A549 (cell line): ENCODE measurements around the gene OOSP1. TPM values are rescaled to one million over a fixed set of nuclear protein-coding genes. Genes with fewer than 3 reads are reported as not detected.

Source experiments
- ATAC-seq, 2 experiments: fragments of 200-7000 bp in 1 of 2; fragments of >200 bp in 1 of 2; cut with Nextera tagmentation in 1 of 2; cut with Tn5 transposase in 1 of 2; 3 replicates each; pipeline versions ENCODE4 v1.8.0 to v1.9.1; 2018 to 2020; ENCODE audit warnings: mild to moderate bottlenecking in 1 of 2, moderate library complexity in 1 of 2
- CTCF ChIA-PET: fragments of 300-600 bp; sonication (Branson Sonifier 250); formaldehyde crosslinking; extraction: SDS; loops from one replicate; lab custom pipeline; 2021; ENCODE audit warnings: antibody characterized with exemption, inconsistent platforms; lab: Yijun Ruan, JAX
- POLR2A ChIA-PET: fragments of 350-600 bp; formaldehyde crosslinking; extraction: SDS; loops from one replicate; lab custom pipeline; 2021; ENCODE audit warnings: antibody characterized with exemption, inconsistent platforms; lab: Yijun Ruan, JAX
- DNase-seq, 2 experiments: peaks; one replicate each; pipeline versions ENCODE4 v3.0.0 to v3.0.0-alpha.2; 2011 to 2016; ENCODE audit warnings: low read depth in 1 of 2, low spot score in 1 of 2
- FAIRE-seq: peaks from 2 replicates; lab custom pipeline; 2011; peaks lifted over from hg19 to GRCh38; lab: Jason Lieb, UNC
- H3K27ac ChIP-seq, 2 experiments: fragments of >200 bp; sonication (Bioruptor Twin); formaldehyde crosslinking; 3 replicates each; pipeline ENCODE4 v1.5.1; 2016 to 2017
- H3K4me1 ChIP-seq: fragments of >200 bp; sonication (Bioruptor Twin); formaldehyde crosslinking; 3 replicates; pipeline ENCODE4 v1.6.1; 2016
- H3K4me2 ChIP-seq: fragments of >200 bp; sonication (Bioruptor Twin); formaldehyde crosslinking; 3 replicates; pipeline ENCODE4 v1.6.1; 2016
- H3K4me3 ChIP-seq: fragments of >200 bp; sonication (Bioruptor Twin); formaldehyde crosslinking; 3 replicates; pipeline ENCODE4 v1.5.1; 2016
- H3K9me3 ChIP-seq: fragments of >200 bp; sonication (Bioruptor Twin); formaldehyde crosslinking; 3 replicates; pipeline ENCODE4 v1.6.1; 2016
- CBX2 ChIP-seq: fragments of 200-600 bp; sonication (generic); IDR thresholded peaks from 2 replicates; pipeline ENCODE4 v1.6.1; 2016; ENCODE audit warnings: low read depth, mild to moderate bottlenecking, borderline replicate concordance
- CBX8 ChIP-seq: fragments of 200-600 bp; sonication (generic); IDR thresholded peaks from 2 replicates; pipeline ENCODE4 v1.6.1; 2016
- CHD2 ChIP-seq: fragments of 150-350 bp; IDR thresholded peaks from 2 replicates; pipeline ENCODE4 v1.6.1; 2014; ENCODE audit warnings: low read length; ENCODE audit not compliant: partially characterized antibody
- CHD4 ChIP-seq: fragments of 200-600 bp; sonication (generic); IDR thresholded peaks from 2 replicates; pipeline ENCODE4 v1.6.1; 2016; ENCODE audit warnings: antibody characterized with exemption, mild to moderate bottlenecking, borderline replicate concordance
- EHF ChIP-seq: fragments of 250-450 bp; sonication (Bioruptor Pico); IDR thresholded peaks from 2 replicates; pipeline ENCODE4 v1.5.0; 2020; ENCODE audit warnings: mild to moderate bottlenecking
- EP300 ChIP-seq, 2 experiments: fragments of >200 bp; sonication (Bioruptor Twin); formaldehyde crosslinking; IDR thresholded peaks; 2 replicates in 1 of 2; 3 replicates in 1 of 2; pipeline ENCODE4 v1.6.1; 2016 to 2017
- ESRRA ChIP-seq: fragments of 150-350 bp; IDR thresholded peaks from 2 replicates; pipeline ENCODE4 v1.6.1; 2014; ENCODE audit warnings: mild to moderate bottlenecking, low read length, borderline replicate concordance
- FOSB ChIP-seq: fragments of 250-450 bp; sonication (Bioruptor Pico); IDR thresholded peaks from 2 replicates; pipeline ENCODE4 v1.5.0; 2020; ENCODE audit warnings: mild to moderate bottlenecking, moderate library complexity
- GATA3 ChIP-seq: IDR thresholded peaks from 2 replicates; pipeline ENCODE4 v1.6.1; 2012; ENCODE audit warnings: borderline replicate concordance
- HOXB5 ChIP-seq: fragments of 250-450 bp; sonication (Bioruptor Pico); IDR thresholded peaks from 2 replicates; pipeline ENCODE4 v1.5.0; 2020; ENCODE audit warnings: mild to moderate bottlenecking, moderate library complexity
- JUN ChIP-seq, 2 experiments: fragments of >200 bp; sonication (Bioruptor Twin); formaldehyde crosslinking; IDR thresholded peaks; 2 replicates in 1 of 2; 3 replicates in 1 of 2; pipeline ENCODE4 v1.6.1; 2016 to 2017
- JUNB ChIP-seq: fragments of >200 bp; sonication (Bioruptor Twin); formaldehyde crosslinking; IDR thresholded peaks from 2 replicates; pipeline ENCODE4 v1.6.1; 2016
- KDM1A ChIP-seq: fragments of 200-600 bp; sonication (generic); IDR thresholded peaks from 2 replicates; pipeline ENCODE4 v1.6.1; 2016; ENCODE audit warnings: low read depth, mild to moderate bottlenecking
- MAX ChIP-seq: IDR thresholded peaks from 2 replicates; pipeline ENCODE4 v1.6.1; 2012
- MAZ ChIP-seq: fragments of 150-350 bp; IDR thresholded peaks from 2 replicates; pipeline ENCODE4 v1.6.1; 2014; ENCODE audit warnings: antibody characterized with exemption, low read depth, low read length, borderline replicate concordance
- MYC ChIP-seq: IDR thresholded peaks from 2 replicates; pipeline ENCODE4 v1.6.1; 2012; ENCODE audit warnings: mild to moderate bottlenecking, inconsistent platforms, low read length, improper control_type of control experiment, borderline replicate concordance
- NR3C1 ChIP-seq: fragments of >200 bp; sonication (Bioruptor Twin); formaldehyde crosslinking; IDR thresholded peaks from 3 replicates; pipeline ENCODE4 v1.6.1; 2017
- PBX3 ChIP-seq: IDR thresholded peaks from 2 replicates; pipeline ENCODE4 v1.6.1; 2012
- POLR2A ChIP-seq: IDR thresholded peaks from 2 replicates; pipeline ENCODE4 v1.6.1; 2012; ENCODE audit warnings: mild to moderate bottlenecking, low read length
- RAD21 ChIP-seq, 2 experiments: fragments of >200 bp in 1 of 2; sonication (Bioruptor Twin) in 1 of 2; formaldehyde crosslinking in 1 of 2; IDR thresholded peaks in 1 of 2; conservative IDR thresholded peaks in 1 of 2; 2 replicates in 1 of 2; 3 replicates in 1 of 2; pipeline ENCODE4 v1.6.1; 2012 to 2018; ENCODE audit warnings: inconsistent platforms in 1 of 2
- RARB ChIP-seq: fragments of 250-450 bp; sonication (Bioruptor Pico); IDR thresholded peaks from 2 replicates; pipeline ENCODE4 v1.8.0; 2021; ENCODE audit warnings: mild to moderate bottlenecking, moderate library complexity
- RFX5 ChIP-seq: fragments of 450-650 bp; IDR thresholded peaks from 2 replicates; pipeline ENCODE4 v1.7.1; 2014; ENCODE audit warnings: antibody characterized with exemption, mild to moderate bottlenecking, moderate library complexity
- RNF2 ChIP-seq: fragments of 200-600 bp; sonication (generic); IDR thresholded peaks from 2 replicates; pipeline ENCODE4 v1.6.1; 2016; ENCODE audit warnings: low read depth, mild to moderate bottlenecking, antibody characterized with exemption, moderate library complexity, borderline replicate concordance
- USF2 ChIP-seq: fragments of 450-650 bp; IDR thresholded peaks from 2 replicates; pipeline ENCODE4 v1.6.1; 2014; ENCODE audit warnings: antibody characterized with exemption
- ZSCAN20 ChIP-seq: fragments of 250-450 bp; sonication (Bioruptor Pico); IDR thresholded peaks from 2 replicates; pipeline ENCODE4 v1.8.0; 2022; ENCODE audit warnings: mild to moderate bottlenecking, moderate library complexity
- WGBS: methylation state at CpG from one replicate; pipeline ENCODE4 v1.1.6; 2017; ENCODE audit errors: missing lambda C conversion rate; 5-methylcytosine and 5-hydroxymethylcytosine counted together
- polyA plus RNA-seq, 4 experiments: library from polyadenylated mRNA; depleted of rRNA in 3 of 4; stranded (reverse); fragments of >200 nt; fragmentation: RNase III in 1 of 4; extraction: RNeasy Plus Mini Kit Qiagen cat#74134 plus additional on column Dnase treatment in 1 of 4; gene quantifications; 2 replicates in 3 of 4; 3 replicates in 1 of 4; pipeline ENCODE4 v1.2.3, GENCODE V29; 2011 to 2017
- TF ChIP-seq, protein P1 (sequence below): fragments of 200-600 bp; sonication (generic); IDR thresholded peaks from 2 replicates; pipeline ENCODE4 v1.6.1; 2016; ENCODE audit warnings: antibody characterized with exemption, mild to moderate bottlenecking, moderate library complexity
- TF ChIP-seq, protein P2 (sequence below): fragments of 150-350 bp; IDR thresholded peaks from 2 replicates; pipeline ENCODE4 v1.6.1; 2014; ENCODE audit warnings: low read depth, mild to moderate bottlenecking, low read length

The OOSP1 gene
- polyA plus RNA-seq, 2 of the 4 experiments (the other 2 are of a cell fraction) = not detected

- TF ChIP-seq, protein P1, sequence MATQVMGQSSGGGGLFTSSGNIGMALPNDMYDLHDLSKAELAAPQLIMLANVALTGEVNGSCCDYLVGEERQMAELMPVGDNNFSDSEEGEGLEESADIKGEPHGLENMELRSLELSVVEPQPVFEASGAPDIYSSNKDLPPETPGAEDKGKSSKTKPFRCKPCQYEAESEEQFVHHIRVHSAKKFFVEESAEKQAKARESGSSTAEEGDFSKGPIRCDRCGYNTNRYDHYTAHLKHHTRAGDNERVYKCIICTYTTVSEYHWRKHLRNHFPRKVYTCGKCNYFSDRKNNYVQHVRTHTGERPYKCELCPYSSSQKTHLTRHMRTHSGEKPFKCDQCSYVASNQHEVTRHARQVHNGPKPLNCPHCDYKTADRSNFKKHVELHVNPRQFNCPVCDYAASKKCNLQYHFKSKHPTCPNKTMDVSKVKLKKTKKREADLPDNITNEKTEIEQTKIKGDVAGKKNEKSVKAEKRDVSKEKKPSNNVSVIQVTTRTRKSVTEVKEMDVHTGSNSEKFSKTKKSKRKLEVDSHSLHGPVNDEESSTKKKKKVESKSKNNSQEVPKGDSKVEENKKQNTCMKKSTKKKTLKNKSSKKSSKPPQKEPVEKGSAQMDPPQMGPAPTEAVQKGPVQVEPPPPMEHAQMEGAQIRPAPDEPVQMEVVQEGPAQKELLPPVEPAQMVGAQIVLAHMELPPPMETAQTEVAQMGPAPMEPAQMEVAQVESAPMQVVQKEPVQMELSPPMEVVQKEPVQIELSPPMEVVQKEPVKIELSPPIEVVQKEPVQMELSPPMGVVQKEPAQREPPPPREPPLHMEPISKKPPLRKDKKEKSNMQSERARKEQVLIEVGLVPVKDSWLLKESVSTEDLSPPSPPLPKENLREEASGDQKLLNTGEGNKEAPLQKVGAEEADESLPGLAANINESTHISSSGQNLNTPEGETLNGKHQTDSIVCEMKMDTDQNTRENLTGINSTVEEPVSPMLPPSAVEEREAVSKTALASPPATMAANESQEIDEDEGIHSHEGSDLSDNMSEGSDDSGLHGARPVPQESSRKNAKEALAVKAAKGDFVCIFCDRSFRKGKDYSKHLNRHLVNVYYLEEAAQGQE = no peak
- TF ChIP-seq CBX2 (no peak), PBX3 (no peak), RFX5 (no peak), FOSB (no peak), HOXB5 (CRISPR knock-in tag) (no peak), ZSCAN20 (CRISPR knock-in tag) (no peak), EP300 (IDR thresholded peaks at IDR 0.05) (no peak), POLR2A (no peak), JUN (IDR thresholded peaks at IDR 0.05) (no peak), NR3C1 (no peak), RARB (no peak), ESRRA (no peak), MYC (no peak), EHF (CRISPR knock-in tag) (no peak), CHD4 (no peak), RAD21 (conservative IDR thresholded peaks at IDR 0.05 in 1 of 2, IDR thresholded peaks at IDR 0.05 in 1 of 2) (no peak), USF2 (no peak), KDM1A (no peak)
- TF ChIP-seq, protein P2, sequence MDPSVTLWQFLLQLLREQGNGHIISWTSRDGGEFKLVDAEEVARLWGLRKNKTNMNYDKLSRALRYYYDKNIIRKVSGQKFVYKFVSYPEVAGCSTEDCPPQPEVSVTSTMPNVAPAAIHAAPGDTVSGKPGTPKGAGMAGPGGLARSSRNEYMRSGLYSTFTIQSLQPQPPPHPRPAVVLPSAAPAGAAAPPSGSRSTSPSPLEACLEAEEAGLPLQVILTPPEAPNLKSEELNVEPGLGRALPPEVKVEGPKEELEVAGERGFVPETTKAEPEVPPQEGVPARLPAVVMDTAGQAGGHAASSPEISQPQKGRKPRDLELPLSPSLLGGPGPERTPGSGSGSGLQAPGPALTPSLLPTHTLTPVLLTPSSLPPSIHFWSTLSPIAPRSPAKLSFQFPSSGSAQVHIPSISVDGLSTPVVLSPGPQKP = no peak
- CTCF ChIA-PET = no interaction called here
- Histone ChIP-seq H3K9me3 (no peaks in the 10 kb centered on the region), H3K27ac (no peak overlapping the region), H3K4me3 (no peak overlapping the region), H3K4me1 (no peaks in the 10 kb centered on the region), H3K4me2 (no peak overlapping the region)
- DNase-seq (no peak), ATAC-seq (no peak), FAIRE-seq (no peak)
- 56% methylated on average over 3 of the region's 3 CpGs for WGBS
- POLR2A ChIA-PET = no interaction called here
Measured at GRCh38 chr11:59938718-59939117, 486 bp downstream of the OOSP1 start.

- ATAC-seq (no peak), FAIRE-seq (no peak), DNase-seq (no peak)
- no peak overlapping the region for H3K4me2 ChIP-seq
- ChIA-PET POLR2A (no interaction called here), CTCF (no interaction called here)
- no peak for TF ChIP-seq NR3C1
- no peak for TF ChIP-seq CHD2
- no peak for TF ChIP-seq RNF2
- no peak for TF ChIP-seq GATA3
- TF ChIP-seq CBX8 = no peak
- TF ChIP-seq MAZ = no peak
- TF ChIP-seq JUNB = no peak
- TF ChIP-seq MAX = no peak
- H3K4me3 ChIP-seq = no peak overlapping the region
- no peak overlapping the region for H3K27ac ChIP-seq
- no peaks in the 10 kb centered on the region for H3K9me3 ChIP-seq
- no peaks in the 10 kb centered on the region for H3K4me1 ChIP-seq
- 3% methylated on average over 2 of the region's 2 CpGs for WGBS
Measured at GRCh38 chr11:59939482-59939881, 1.2 kb downstream of the OOSP1 start.
